Measurements from ENCODE around the gene HDGF. TPM values are rescaled to one million over a fixed set of nuclear protein-coding genes. Genes with fewer than 3 reads are reported as not detected.

Gene HDGF
- total and polyA plus RNA-seq, 9 of the 15 experiments (the other 6 are each of a cell fraction or from before 2014, with no cell fraction given): 38.8 to 601 (median 400) TPM

DNA sequence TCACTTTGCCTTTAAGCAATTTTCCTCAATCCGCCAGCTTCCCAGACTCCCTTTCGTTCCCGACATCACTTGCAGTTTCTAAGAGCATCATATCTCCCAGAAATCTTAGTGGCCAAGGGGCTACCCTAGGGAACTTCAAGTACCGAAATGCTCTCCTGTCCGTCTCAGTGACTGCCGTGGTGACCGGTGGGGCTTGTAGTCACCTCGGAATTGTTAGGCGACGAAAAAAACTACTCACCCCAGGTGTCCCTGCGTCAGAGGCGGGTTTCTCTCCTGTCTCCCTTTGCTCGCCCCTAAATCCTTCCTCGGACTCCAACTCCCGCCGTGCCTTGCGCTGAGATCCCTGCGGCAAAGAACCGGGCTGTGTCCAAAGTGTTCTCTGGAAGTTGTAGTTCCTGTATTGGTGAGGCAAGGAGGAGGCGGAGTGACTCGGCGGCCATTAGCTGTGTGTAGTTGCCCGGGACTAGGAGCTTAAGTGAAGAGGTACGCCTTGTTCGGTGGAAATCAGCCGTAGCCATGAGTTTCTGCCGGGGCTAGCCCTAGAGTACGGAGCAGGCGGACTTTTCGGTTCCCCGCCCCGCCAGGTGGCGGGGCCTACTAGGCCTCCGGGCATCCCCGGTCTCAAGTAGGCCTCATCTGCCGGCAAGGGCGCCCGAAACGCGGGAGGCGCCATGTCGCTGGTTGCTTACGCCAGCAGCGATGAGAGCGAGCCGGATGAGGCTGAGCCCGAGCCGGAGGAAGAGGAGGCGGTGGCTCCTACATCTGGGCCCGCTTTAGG is 15.8 kb upstream of the HDGF start, which contains the start of gene PRCC (continued):
- TF ChIP-seq, protein P1, sequence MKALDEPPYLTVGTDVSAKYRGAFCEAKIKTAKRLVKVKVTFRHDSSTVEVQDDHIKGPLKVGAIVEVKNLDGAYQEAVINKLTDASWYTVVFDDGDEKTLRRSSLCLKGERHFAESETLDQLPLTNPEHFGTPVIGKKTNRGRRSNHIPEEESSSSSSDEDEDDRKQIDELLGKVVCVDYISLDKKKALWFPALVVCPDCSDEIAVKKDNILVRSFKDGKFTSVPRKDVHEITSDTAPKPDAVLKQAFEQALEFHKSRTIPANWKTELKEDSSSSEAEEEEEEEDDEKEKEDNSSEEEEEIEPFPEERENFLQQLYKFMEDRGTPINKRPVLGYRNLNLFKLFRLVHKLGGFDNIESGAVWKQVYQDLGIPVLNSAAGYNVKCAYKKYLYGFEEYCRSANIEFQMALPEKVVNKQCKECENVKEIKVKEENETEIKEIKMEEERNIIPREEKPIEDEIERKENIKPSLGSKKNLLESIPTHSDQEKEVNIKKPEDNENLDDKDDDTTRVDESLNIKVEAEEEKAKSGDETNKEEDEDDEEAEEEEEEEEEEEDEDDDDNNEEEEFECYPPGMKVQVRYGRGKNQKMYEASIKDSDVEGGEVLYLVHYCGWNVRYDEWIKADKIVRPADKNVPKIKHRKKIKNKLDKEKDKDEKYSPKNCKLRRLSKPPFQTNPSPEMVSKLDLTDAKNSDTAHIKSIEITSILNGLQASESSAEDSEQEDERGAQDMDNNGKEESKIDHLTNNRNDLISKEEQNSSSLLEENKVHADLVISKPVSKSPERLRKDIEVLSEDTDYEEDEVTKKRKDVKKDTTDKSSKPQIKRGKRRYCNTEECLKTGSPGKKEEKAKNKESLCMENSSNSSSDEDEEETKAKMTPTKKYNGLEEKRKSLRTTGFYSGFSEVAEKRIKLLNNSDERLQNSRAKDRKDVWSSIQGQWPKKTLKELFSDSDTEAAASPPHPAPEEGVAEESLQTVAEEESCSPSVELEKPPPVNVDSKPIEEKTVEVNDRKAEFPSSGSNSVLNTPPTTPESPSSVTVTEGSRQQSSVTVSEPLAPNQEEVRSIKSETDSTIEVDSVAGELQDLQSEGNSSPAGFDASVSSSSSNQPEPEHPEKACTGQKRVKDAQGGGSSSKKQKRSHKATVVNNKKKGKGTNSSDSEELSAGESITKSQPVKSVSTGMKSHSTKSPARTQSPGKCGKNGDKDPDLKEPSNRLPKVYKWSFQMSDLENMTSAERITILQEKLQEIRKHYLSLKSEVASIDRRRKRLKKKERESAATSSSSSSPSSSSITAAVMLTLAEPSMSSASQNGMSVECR (CRISPR knock-in tag; IDR thresholded peaks at IDR 0.05): peak; percentile 88
- TF ChIP-seq CTBP1 (IDR thresholded peaks at IDR 0.05; ENCODE audit: borderline replicate concordance) (0 out of 2 replicates have a peak, but pooled peaks have one; percentile 40), NR2F6 (CRISPR knock-in tag; IDR thresholded peaks at IDR 0.05) (no peak), NCOA6 (IDR thresholded peaks at IDR 0.05) (no peak), TSC22D4 (tag; IDR thresholded peaks at IDR 0.05) (no peak), GABPB2 (CRISPR knock-in tag; conservative IDR thresholded peaks at IDR 0.05) (no peak), NCOR1 (IDR thresholded peaks at IDR 0.05) (no peak), LCOR (CRISPR knock-in tag; IDR thresholded peaks at IDR 0.05) (no peak; the same call in 1 of the 2 replicates), ZNF583 (CRISPR knock-in tag; IDR thresholded peaks at IDR 0.05) (no peak), ZBED1 (IDR thresholded peaks at IDR 0.05) (no peak), ZSCAN32 (CRISPR knock-in tag; IDR thresholded peaks at IDR 0.05) (no peak), HSF4 (CRISPR knock-in tag; IDR thresholded peaks at IDR 0.05; ENCODE audit: borderline replicate concordance) (no peak), NCOA2 (IDR thresholded peaks at IDR 0.05; ENCODE audit: partially characterized antibody in 2 of 2) (no peak), FOS (IDR thresholded peaks at IDR 0.05; ENCODE audit: extremely low read depth, insufficient read length) (no peak), ZNF134 (CRISPR knock-in tag; conservative IDR thresholded peaks at IDR 0.05) (no peak), NFIX (CRISPR knock-in tag; IDR thresholded peaks at IDR 0.05; ENCODE audit: low read depth) (no peak), SMAD4 (CRISPR knock-in tag; conservative IDR thresholded peaks at IDR 0.05) (peak; percentile 46), PTTG1 (tag; IDR thresholded peaks at IDR 0.05; ENCODE audit: low read depth) (no peak), NFYB (IDR thresholded peaks at IDR 0.05; ENCODE audit: extremely low read depth, insufficient read length) (no peak), ZNF316 (IDR thresholded peaks at IDR 0.05) (peak; percentile 28; the same call in 1 of the 2 replicates), THRAP3 (IDR thresholded peaks at IDR 0.05; ENCODE audit: borderline replicate concordance) (no peak), HNRNPLL (IDR thresholded peaks at IDR 0.05; ENCODE audit: low read depth, low read length, poor library complexity, severe bottlenecking) (peak; percentile 89)
- TF ChIP-seq, protein P2, sequence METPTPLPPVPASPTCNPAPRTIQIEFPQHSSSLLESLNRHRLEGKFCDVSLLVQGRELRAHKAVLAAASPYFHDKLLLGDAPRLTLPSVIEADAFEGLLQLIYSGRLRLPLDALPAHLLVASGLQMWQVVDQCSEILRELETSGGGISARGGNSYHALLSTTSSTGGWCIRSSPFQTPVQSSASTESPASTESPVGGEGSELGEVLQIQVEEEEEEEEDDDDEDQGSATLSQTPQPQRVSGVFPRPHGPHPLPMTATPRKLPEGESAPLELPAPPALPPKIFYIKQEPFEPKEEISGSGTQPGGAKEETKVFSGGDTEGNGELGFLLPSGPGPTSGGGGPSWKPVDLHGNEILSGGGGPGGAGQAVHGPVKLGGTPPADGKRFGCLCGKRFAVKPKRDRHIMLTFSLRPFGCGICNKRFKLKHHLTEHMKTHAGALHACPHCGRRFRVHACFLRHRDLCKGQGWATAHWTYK (CRISPR knock-in tag; IDR thresholded peaks at IDR 0.05): peak; percentile 38; the same call in 1 of the 2 replicates
- TF ChIP-seq, protein P3, sequence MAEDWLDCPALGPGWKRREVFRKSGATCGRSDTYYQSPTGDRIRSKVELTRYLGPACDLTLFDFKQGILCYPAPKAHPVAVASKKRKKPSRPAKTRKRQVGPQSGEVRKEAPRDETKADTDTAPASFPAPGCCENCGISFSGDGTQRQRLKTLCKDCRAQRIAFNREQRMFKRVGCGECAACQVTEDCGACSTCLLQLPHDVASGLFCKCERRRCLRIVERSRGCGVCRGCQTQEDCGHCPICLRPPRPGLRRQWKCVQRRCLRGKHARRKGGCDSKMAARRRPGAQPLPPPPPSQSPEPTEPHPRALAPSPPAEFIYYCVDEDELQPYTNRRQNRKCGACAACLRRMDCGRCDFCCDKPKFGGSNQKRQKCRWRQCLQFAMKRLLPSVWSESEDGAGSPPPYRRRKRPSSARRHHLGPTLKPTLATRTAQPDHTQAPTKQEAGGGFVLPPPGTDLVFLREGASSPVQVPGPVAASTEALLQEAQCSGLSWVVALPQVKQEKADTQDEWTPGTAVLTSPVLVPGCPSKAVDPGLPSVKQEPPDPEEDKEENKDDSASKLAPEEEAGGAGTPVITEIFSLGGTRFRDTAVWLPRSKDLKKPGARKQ (CRISPR knock-in tag; IDR thresholded peaks at IDR 0.05): no peak

Data from K562 (cell line).